SK-N-MC (cell line): ENCODE data around the gene NKAIN2.

Source experiments
- EZH2 ChIP-seq: fragments of 200-600 bp; sonication (generic); IDR thresholded peaks from one replicate; pipeline ENCODE4 v1.6.1; 2017; ENCODE audit warnings: antibody characterized with exemption
- FOXP2 ChIP-seq: optimal IDR thresholded peaks from 2 replicates; pipeline ENCODE3; 2011; ENCODE audit warnings: mild to moderate bottlenecking, moderate library complexity; ENCODE audit not compliant: insufficient read depth; ENCODE audit errors: extremely low read length, control extremely low read depth
- POLR2AphosphoS5 ChIP-seq: IDR thresholded peaks from 2 replicates; pipeline ENCODE4 v1.6.1; 2012; ENCODE audit warnings: mild to moderate bottlenecking, low read depth, low read length, borderline replicate concordance

- TF ChIP-seq EZH2 (no peak), POLR2AphosphoS5 (no peak), FOXP2 (no peak)
These were observed 796.0 kb downstream of the NKAIN2 start for GRCh38 chr6:124599656-124600055.
